ENCODE measurements around the gene ENPP1. TPM values are rescaled to one million over a fixed set of nuclear protein-coding genes. Genes with fewer than 3 reads are reported as not detected.
A peak's percentile ranks its signal among the peaks of the same experiment; 100 is the strongest.

Gene ENPP1
- total RNA-seq, 6 donors from 2014 or later: 0.89 to 2.4 (median 1.5) TPM

DNA sequence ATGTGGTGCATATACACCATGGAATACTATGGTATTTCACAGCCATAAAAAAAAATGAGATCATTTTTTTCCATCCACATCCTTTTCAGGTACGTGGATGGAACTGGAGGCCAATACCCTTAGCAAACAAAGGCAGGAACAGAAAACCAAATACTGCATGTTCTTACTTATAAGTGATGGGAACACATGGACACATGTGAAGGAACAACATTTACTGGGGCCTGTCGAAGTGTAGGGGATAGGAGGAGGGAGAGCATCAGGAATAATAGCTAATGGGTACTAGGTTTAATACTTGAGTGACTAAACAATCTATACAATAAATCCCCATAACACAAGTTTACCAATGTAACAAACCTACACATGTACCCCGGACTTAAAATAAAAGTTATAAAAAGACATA is 112.8 kb downstream of the ENPP1 start:
- DNase-seq (no peak), ATAC-seq (ENCODE audit: low FRiP score in 2 of 2) (no peak)
- H3K4me1 ChIP-seq: no peaks in the 10 kb centered on the region
- no peak overlapping the region for H3K27ac ChIP-seq
- peaks cover 0 to 7% (median 3%) of the 10 kb centered on the region in 4 donors for H3K9me3 ChIP-seq
- H3K27me3 ChIP-seq: no peaks in the 10 kb centered on the region
- TF ChIP-seq POLR2A (IDR thresholded peaks at IDR 0.05): no peak
- no peak for TF ChIP-seq CTCF (IDR thresholded peaks at IDR 0.05)
- TF ChIP-seq POLR2AphosphoS5 (IDR thresholded peaks at IDR 0.05): no peak
- no peak for TF ChIP-seq EP300 (IDR thresholded peaks at IDR 0.05)
- WGBS, 2 donors: 70 to 84% methylated on average over 3 of the region's 3 CpGs
- no peak overlapping the region for H3K4me3 ChIP-seq
- no peaks in the 10 kb centered on the region for H3K36me3 ChIP-seq

DNA sequence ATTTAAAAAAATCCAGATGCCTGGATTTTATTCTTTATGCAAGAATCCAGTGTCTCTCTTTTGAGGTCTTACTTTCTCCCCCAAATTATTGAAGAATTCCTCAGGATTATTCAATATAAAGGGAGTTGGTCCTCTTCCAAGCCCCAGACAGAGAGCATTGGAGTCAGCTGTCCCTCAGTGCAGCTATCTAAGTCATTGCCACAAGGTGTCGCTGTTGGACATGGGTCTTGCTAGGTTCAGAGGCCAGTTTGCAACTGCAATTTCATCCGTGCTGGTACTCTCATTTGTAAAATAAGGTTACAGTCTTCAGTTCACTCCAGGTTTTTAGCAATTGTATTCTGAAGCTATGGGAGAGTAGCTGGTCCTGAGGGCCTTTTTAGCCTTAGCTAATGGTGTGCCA is 115.5 kb downstream of the ENPP1 start:
- ATAC-seq (ENCODE audit: low FRiP score in 2 of 2): peak; percentile 57 to 69
- WGBS, 2 donors: 10 to 13% methylated on average over 2 of the region's 2 CpGs
- TF ChIP-seq POLR2AphosphoS5 (IDR thresholded peaks at IDR 0.05): no peak
- no peak for TF ChIP-seq POLR2A (IDR thresholded peaks at IDR 0.05)
- TF ChIP-seq CTCF (IDR thresholded peaks at IDR 0.05): peak; percentile 42 to 73 (median 52)
- no peak for TF ChIP-seq EP300 (IDR thresholded peaks at IDR 0.05)
- peaks cover 0 to 7% (median 3%) of the 10 kb centered on the region in 4 donors for H3K9me3 ChIP-seq
- DNase-seq: peak in 1 of 2 donors; percentile 57
- H3K27ac ChIP-seq: no peak overlapping the region
- H3K36me3 ChIP-seq: no peaks in the 10 kb centered on the region
- no peak overlapping the region for H3K4me3 ChIP-seq
- no peaks in the 10 kb centered on the region for H3K27me3 ChIP-seq
- H3K4me1 ChIP-seq: no peaks in the 10 kb centered on the region

- ATAC-seq (ENCODE audit: low FRiP score in 2 of 2) (peak in 1 of 2 donors; percentile 76), DNase-seq (no peak)
- Histone ChIP-seq H3K27me3 (no peaks in the 10 kb centered on the region), H3K4me3 (no peak overlapping the region), H3K36me3 (no peaks in the 10 kb centered on the region), H3K9me3 (peaks cover 0 to 7% (median 3%) of the 10 kb centered on the region in 4 donors), H3K27ac (no peak overlapping the region), H3K4me1 (no peaks in the 10 kb centered on the region)
- TF ChIP-seq CTCF (IDR thresholded peaks at IDR 0.05): peak in 5 of 6 experiments; percentile 19 to 51 (median 46)
- no peak for TF ChIP-seq POLR2AphosphoS5 (IDR thresholded peaks at IDR 0.05)
- WGBS, 2 donors: 19 to 33% methylated on average over 4 of the region's 4 CpGs
Observed at GRCh38 chr6:131924881-131925474, 117.2 kb downstream of the ENPP1 start.

DNA sequence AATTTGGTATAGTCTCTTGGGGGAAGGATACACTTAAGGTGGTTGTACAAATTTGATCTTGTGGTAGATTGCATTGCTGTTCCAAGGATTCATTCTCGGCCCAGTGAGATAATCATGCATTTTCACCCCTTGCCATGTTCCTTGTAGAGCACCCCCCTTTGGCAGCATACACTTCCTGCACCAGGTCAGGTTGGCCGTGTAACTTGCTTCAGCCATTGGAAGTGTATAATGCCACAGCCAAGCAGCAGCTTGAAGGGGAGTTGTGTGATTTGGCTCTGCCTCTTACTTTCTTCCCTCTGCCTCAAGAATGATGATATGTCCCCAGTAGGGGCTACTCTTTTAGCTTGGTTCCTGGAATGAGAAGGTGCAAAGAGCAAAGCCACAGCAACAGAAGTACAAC is 121.4 kb downstream of the ENPP1 start:
- no peak overlapping the region for H3K27ac ChIP-seq
- no peaks in the 10 kb centered on the region for H3K27me3 ChIP-seq
- no peaks in the 10 kb centered on the region for H3K36me3 ChIP-seq
- H3K9me3 ChIP-seq: no peaks in the 10 kb centered on the region
- DNase-seq (no peak), ATAC-seq (ENCODE audit: low FRiP score in 2 of 2) (no peak)
- 53 to 61% methylated on average over 2 of the region's 2 CpGs for WGBS, 2 donors
- no peak overlapping the region for H3K4me3 ChIP-seq
- H3K4me1 ChIP-seq: no peaks in the 10 kb centered on the region
- TF ChIP-seq POLR2AphosphoS5 (IDR thresholded peaks at IDR 0.05): no peak
- TF ChIP-seq EP300 (IDR thresholded peaks at IDR 0.05): no peak
- TF ChIP-seq CTCF (IDR thresholded peaks at IDR 0.05): no peak
- no peak for TF ChIP-seq POLR2A (IDR thresholded peaks at IDR 0.05)

DNA sequence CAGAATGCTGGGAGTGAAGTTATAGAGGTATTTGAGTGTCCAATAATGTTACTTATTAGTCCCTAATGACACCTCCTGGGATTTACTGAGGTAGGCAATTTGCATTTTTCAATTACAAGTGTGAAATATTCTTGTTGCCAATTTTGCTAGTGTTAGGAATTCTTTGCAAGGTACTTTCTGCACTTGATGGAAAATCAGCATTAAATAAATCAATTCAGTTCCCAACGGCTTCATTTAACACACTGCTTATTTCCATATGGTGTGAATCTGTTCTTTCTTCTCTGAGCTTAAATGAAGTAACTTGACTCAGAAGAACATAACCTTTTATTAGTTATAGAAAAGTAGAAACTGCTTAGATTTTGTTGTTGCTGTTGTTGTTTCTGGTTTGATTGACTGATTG is 122.2 kb downstream of the ENPP1 start:
- Histone ChIP-seq H3K27ac (no peak overlapping the region), H3K4me1 (no peaks in the 10 kb centered on the region), H3K27me3 (no peaks in the 10 kb centered on the region), H3K36me3 (no peaks in the 10 kb centered on the region), H3K4me3 (no peak overlapping the region), H3K9me3 (no peaks in the 10 kb centered on the region)
- ATAC-seq (ENCODE audit: low FRiP score in 2 of 2) (no peak), DNase-seq (no peak)
- TF ChIP-seq CTCF (IDR thresholded peaks at IDR 0.05) (no peak), EP300 (IDR thresholded peaks at IDR 0.05) (no peak), POLR2AphosphoS5 (IDR thresholded peaks at IDR 0.05) (no peak), POLR2A (IDR thresholded peaks at IDR 0.05) (no peak)
- WGBS, 2 donors: 88 to 97% methylated on average over 1 of the region's 1 CpG

Data from upper lobe of left lung (tissue), 6 donors.